ENCODE data around the gene RAVER2.

RAVER2 gene

GRCh38 chr1:64861611-64862010 is 116.7 kb downstream of the RAVER2 start:
- no peak overlapping the region for H3K4me3 ChIP-seq (ENCODE audit: low read depth, low read length)
- no peak for DNase-seq (ENCODE audit: low read depth)
- TF ChIP-seq CTCF (IDR thresholded peaks at IDR 0.05; ENCODE audit: control insufficient read depth, extremely low read depth, insufficient read depth), result 0 out of 2 replicates have a peak, but pooled peaks have one; percentile 13

- TF ChIP-seq CTCF (IDR thresholded peaks at IDR 0.05; ENCODE audit: control insufficient read depth, extremely low read depth, insufficient read depth), result no peak
- no peak overlapping the region for H3K4me3 ChIP-seq (ENCODE audit: low read depth, low read length)
- DNase-seq (ENCODE audit: low read depth), result peak; percentile 84
These were observed 119.4 kb downstream of the RAVER2 start for GRCh38 chr1:64864018-64864940.

- H3K4me3 ChIP-seq (ENCODE audit: low read depth, low read length), result no peak overlapping the region
- no peak for DNase-seq (ENCODE audit: low read depth)
- no peak for TF ChIP-seq CTCF (IDR thresholded peaks at IDR 0.05; ENCODE audit: control insufficient read depth, extremely low read depth, insufficient read depth)
These were observed 120.4 kb downstream of the RAVER2 start for GRCh38 chr1:64865105-64865757.

- DNase-seq (ENCODE audit: low read depth), result no peak
- H3K4me3 ChIP-seq (ENCODE audit: low read depth, low read length), result no peak overlapping the region
- TF ChIP-seq CTCF (IDR thresholded peaks at IDR 0.05; ENCODE audit: control insufficient read depth, extremely low read depth, insufficient read depth), result no peak
These were observed 121.8 kb downstream of the RAVER2 start for GRCh38 chr1:64866689-64867088.

GRCh38 chr1:64867266-64867665 is 122.4 kb downstream of the RAVER2 start:
- no peak for DNase-seq (ENCODE audit: low read depth)
- TF ChIP-seq CTCF (IDR thresholded peaks at IDR 0.05; ENCODE audit: control insufficient read depth, extremely low read depth, insufficient read depth), result no peak
- H3K4me3 ChIP-seq (ENCODE audit: low read depth, low read length), result no peak overlapping the region

- TF ChIP-seq CTCF (IDR thresholded peaks at IDR 0.05; ENCODE audit: control insufficient read depth, extremely low read depth, insufficient read depth), result no peak
- no peak for DNase-seq (ENCODE audit: low read depth)
- no peak overlapping the region for H3K4me3 ChIP-seq (ENCODE audit: low read depth, low read length)
These were observed 126.4 kb downstream of the RAVER2 start for GRCh38 chr1:64871256-64871655.
